Measurements from ENCODE around the gene CA10. TPM values are rescaled to one million over a fixed set of nuclear protein-coding genes. Genes with fewer than 3 reads are reported as not detected.

CA10 gene
- total RNA-seq, 1 experiment from 2014 or later: not detected

- TF ChIP-seq CTCF (conservative IDR thresholded peaks at IDR 0.05; ENCODE audit: low read depth, low read length): no peak
- TF ChIP-seq EZH2 (IDR thresholded peaks at IDR 0.05; ENCODE audit: borderline replicate concordance, low read depth, low read length, poor library complexity, severe bottlenecking): no peak
These were observed 196.8 kb downstream of the CA10 start for GRCh38 chr17:51961689-51962088.

DNA sequence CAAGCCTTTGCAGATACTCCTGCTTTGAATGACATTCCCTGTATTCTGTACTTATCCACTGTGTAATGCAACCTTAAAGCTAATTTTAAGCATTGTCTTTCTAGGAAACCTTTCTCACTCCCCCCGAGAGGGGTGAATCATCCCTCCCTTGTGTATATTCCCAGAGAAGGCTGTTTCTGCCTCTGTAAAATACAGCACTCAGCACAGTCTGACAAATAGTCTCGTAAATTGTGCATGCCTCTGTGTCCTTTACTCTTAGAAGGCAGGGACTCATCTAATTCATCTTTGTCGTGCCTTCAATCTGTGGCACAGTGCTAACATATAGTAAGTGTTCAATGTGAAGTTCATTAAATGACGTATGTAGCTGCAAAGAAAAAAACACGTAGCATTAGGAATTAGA is 200.7 kb downstream of the CA10 start:
- no peaks in the 10 kb centered on the region for H3K36me3 ChIP-seq (ENCODE audit: insufficient read depth, low read length, poor library complexity, severe bottlenecking)
- POLR2A ChIA-PET (ENCODE audit: low non-redundant PET): no interaction called here

More at GRCh38 chr17:51961689-51962088, 196.8 kb downstream of the CA10 start:
- CTCF ChIA-PET: no interaction called here
- POLR2A ChIA-PET (ENCODE audit: low non-redundant PET): no interaction called here
- no TSS peak for BruUV-seq (replicated peaks)
- Histone ChIP-seq H3K27ac (ENCODE audit: low read depth, low read length, poor library complexity, severe bottlenecking) (no peak overlapping the region), H3K9me3 (ENCODE audit: low read depth, low read length, poor library complexity, severe bottlenecking) (peaks cover 5% of the 10 kb centered on the region), H3K36me3 (ENCODE audit: insufficient read depth, low read length, poor library complexity, severe bottlenecking) (no peaks in the 10 kb centered on the region), H3K4me1 (ENCODE audit: insufficient read depth, low read length, poor library complexity, severe bottlenecking) (no peaks in the 10 kb centered on the region), H3K27me3 (replicated peaks; ENCODE audit: insufficient read depth, low read depth, low read length, poor library complexity) (no peaks in the 10 kb centered on the region), H3K4me3 (ENCODE audit: low read depth, low read length, poor library complexity, severe bottlenecking) (no peak overlapping the region)
- DNase-seq (ENCODE audit: low spot score): no peak
- intact Hi-C loops (cut with micrococcal nuclease; ENCODE audit: unreplicated experiment): no loop called here

GRCh38 chr17:51955245-51955644 is 203.3 kb downstream of the CA10 start:
- intact Hi-C loops (cut with micrococcal nuclease; ENCODE audit: unreplicated experiment): no loop called here
- Histone ChIP-seq H3K27ac (ENCODE audit: low read depth, low read length, poor library complexity, severe bottlenecking) (no peak overlapping the region), H3K9me3 (ENCODE audit: low read depth, low read length, poor library complexity, severe bottlenecking) (no peaks in the 10 kb centered on the region), H3K27me3 (replicated peaks; ENCODE audit: insufficient read depth, low read depth, low read length, poor library complexity) (no peaks in the 10 kb centered on the region), H3K4me1 (ENCODE audit: insufficient read depth, low read length, poor library complexity, severe bottlenecking) (no peaks in the 10 kb centered on the region), H3K4me3 (ENCODE audit: low read depth, low read length, poor library complexity, severe bottlenecking) (no peak overlapping the region), H3K36me3 (ENCODE audit: insufficient read depth, low read length, poor library complexity, severe bottlenecking) (no peaks in the 10 kb centered on the region)
- TF ChIP-seq CTCF (conservative IDR thresholded peaks at IDR 0.05; ENCODE audit: low read depth, low read length) (no peak), EZH2 (IDR thresholded peaks at IDR 0.05; ENCODE audit: borderline replicate concordance, low read depth, low read length, poor library complexity, severe bottlenecking) (no peak)
- BruUV-seq (replicated peaks): no TSS peak
- ChIA-PET POLR2A (ENCODE audit: low non-redundant PET) (no interaction called here), CTCF (no interaction called here)
- DNase-seq (ENCODE audit: low spot score): no peak

More for the DNA sequence above, 200.7 kb downstream of the CA10 start:
- TF ChIP-seq EZH2 (IDR thresholded peaks at IDR 0.05; ENCODE audit: borderline replicate concordance, low read depth, low read length, poor library complexity, severe bottlenecking) (no peak), CTCF (conservative IDR thresholded peaks at IDR 0.05; ENCODE audit: low read depth, low read length) (no peak)
- BruUV-seq (replicated peaks): no TSS peak
- H3K9me3 ChIP-seq (ENCODE audit: low read depth, low read length, poor library complexity, severe bottlenecking): peaks cover 3% of the 10 kb centered on the region
- no peak for DNase-seq (ENCODE audit: low spot score)
- H3K4me1 ChIP-seq (ENCODE audit: insufficient read depth, low read length, poor library complexity, severe bottlenecking): no peaks in the 10 kb centered on the region
- no peak overlapping the region for H3K27ac ChIP-seq (ENCODE audit: low read depth, low read length, poor library complexity, severe bottlenecking)
- no peak overlapping the region for H3K4me3 ChIP-seq (ENCODE audit: low read depth, low read length, poor library complexity, severe bottlenecking)
- intact Hi-C loops (cut with micrococcal nuclease; ENCODE audit: unreplicated experiment): no loop called here
- CTCF ChIA-PET: no interaction called here
- H3K27me3 ChIP-seq (replicated peaks; ENCODE audit: insufficient read depth, low read depth, low read length, poor library complexity): no peaks in the 10 kb centered on the region

All from A673 (cell line).